Suppressor macrophage (primary cell): ENCODE results near the gene ALOX5.
"Not testable (repeated sequence)": the region's sequence is repeated elsewhere in the genome, so short reads cannot be mapped to it uniquely, and the experiment has no call there.

Experiments
- DNase-seq, 4 experiments: peaks; one replicate each; pipeline ENCODE4 v3.0.0-alpha.2; 2020 to 2022

The ALOX5 gene

GRCh38 chr10:45404770-45405120 is 30.7 kb downstream of the ALOX5 start:
- DNase-seq = no peak

DNA sequence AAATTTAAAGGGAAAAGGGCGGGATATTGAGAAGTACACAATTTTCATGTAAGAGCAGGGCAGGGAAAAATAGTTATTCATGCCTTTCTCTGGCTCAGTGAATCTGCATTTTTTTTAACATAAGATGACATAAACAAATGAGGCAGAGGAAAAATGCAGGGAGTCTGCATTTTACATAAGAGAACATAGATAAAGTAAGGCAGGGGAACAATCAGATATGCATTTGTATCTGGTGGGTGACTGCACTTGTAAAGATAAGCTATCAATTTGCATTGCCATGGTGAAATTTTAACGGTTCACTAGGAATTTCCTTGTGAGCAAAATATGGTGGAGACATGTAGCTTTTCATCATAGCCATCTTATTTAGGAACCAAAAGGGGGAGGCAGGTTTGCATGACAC is 33.5 kb downstream of the ALOX5 start:
- DNase-seq = no peak

- DNase-seq = peak; percentile 66 to 75 (median 72)
Measured at GRCh38 chr10:45408421-45409319, 34.7 kb downstream of the ALOX5 start.

GRCh38 chr10:45409347-45409746 is 35.3 kb downstream of the ALOX5 start:
- not testable (repeated sequence) for DNase-seq

GRCh38 chr10:45409782-45410181 is 35.8 kb downstream of the ALOX5 start:
- DNase-seq = no peak

DNA sequence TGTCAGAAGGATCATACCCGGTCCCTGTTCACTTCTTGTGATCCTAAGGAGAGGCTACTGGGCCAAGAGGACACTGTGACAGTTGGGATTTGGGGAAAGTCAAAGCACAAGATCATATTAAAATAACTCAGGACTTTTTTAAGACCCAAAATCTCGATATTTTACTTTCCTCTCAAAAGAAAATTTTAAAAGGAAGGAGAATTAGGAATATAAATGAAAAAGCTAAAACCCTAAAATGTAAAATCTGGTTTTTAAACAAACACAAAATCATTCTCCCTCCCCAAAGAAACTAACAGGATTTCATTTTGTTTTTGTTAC is 36.4 kb downstream of the ALOX5 start:
- no peak for DNase-seq

GRCh38 chr10:45410807-45411606 is 37.0 kb downstream of the ALOX5 start:
- peak in 2 of 4 experiments; percentile 49 to 54 for DNase-seq

GRCh38 chr10:45411607-45411940 is 37.6 kb downstream of the ALOX5 start:
- no peak for DNase-seq

DNA sequence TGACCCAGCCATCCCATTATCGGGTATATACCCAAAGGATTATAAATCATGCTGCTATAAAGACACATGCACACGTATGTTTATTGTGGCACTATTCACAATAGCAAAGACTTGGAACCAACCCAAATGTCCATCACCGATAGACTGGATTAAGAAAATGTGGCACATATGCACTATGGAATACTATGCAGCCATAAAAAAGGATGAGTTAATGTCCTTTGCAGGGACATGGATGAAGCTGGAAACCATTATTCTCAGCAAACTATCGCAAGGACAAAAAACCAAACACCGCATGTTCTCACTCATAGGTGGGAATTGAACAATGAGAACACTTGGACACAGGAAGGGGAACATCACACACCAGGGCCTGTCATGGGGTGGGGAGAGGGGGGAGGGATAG is 41.0 kb downstream of the ALOX5 start:
- DNase-seq = not testable (repeated sequence)

DNA sequence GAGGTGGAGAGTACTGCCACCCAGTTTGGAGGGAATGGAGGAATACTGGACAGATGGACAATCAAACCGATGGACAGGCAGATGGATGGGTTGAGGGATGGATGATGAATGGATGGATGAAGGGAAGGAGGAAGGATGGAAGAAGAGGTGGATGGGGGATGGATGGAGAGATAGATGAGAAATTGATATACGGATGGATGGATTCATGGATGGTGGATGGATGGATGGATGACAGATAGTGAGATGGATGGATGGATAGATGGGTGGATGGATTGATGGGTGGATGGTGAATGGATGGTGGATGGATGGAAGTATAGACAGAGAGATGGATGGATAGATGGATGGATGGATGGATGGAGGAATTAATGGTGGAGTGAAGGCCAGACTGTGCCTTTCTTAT is 42.6 kb downstream of the ALOX5 start:
- no peak for DNase-seq

DNA sequence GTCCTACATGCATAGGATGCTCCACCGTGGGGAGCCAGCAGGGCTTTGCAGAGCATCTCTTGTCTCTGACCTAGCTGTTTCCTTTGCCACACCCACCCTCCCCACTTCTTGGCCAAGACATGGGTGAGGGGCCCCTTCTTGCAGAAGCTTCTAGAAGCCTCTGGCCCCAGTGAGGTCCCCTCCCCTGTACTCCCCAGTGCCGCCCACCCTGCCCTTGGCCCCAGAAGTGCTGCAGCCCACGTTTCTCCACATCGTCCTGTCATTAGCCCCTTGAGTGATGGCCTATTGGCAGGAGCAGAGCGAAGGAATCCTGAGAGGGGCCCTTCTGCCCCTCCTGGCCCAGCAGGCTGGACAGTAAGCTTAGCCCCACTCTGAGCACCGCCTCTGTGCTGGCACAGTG is 43.7 kb downstream of the ALOX5 start:
- no peak for DNase-seq

GRCh38 chr10:45418417-45418848 is 44.4 kb downstream of the ALOX5 start:
- no peak for DNase-seq

DNA sequence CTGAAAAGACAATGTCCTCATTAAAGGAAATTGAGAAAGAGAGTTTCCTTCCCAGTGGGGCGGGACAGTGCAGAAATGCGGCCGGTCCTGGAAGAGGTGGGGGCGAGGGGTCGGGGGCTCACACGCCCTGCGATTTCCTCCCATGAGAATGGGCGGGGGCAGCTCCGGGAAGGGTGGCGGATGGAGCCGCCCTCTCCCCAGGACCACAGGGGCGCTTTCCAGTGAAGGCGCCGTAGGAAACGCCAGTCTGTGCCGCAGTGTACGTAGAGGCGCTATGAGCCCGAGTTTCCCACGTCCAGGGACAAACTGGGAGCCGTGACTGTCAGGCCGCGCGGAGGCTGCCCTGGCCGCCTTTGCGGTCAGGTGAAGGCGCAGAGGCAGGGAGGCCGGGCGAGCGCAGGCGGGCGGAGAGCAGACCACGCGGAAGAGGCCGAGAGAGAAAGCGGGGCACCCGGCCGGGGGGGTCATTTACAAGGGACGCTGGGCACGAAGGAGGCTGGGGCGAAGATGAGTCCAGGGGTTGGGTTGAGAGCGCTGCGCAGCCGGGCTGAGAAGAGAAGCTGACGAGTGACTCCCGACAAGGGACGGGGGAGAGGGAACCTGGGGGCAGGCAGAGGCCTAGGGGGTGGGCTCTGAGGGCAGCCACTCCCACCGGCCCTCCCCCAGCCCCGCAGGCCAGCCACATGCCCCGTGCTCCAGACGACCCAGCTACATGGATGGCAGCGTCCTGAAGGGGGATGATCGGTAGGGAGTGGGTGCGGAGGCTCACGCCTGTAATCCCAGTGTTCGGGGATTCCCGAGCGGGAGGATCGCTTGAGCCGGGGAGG is 45.0 kb downstream of the ALOX5 start:
- DNase-seq = peak; percentile 82 to 89 (median 85)

DNA sequence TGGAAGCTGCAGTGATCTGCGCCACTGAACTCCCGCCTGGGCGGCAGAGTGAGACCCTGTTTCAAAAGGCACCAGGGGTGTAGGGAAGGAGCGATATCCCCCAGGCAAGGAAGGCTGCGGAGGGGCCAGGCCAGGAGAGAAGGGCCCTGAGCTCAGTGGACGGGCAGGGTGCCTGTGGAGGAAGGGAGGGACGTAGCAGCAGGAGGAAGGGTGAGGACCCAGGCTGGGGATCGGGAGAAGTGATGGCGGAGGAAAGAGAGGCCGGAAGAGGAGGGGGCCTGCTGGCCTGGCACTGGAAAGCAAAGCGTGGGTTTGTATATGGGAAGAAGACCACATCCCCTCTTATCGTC is 45.6 kb downstream of the ALOX5 start:
- DNase-seq = no peak

GRCh38 chr10:45420453-45421192 is 46.6 kb downstream of the ALOX5 start:
- DNase-seq = peak; percentile 57 to 76 (median 66)

- peak in 2 of 4 experiments; percentile 29 to 30 for DNase-seq
Measured at GRCh38 chr10:45421221-45422097, 47.4 kb downstream of the ALOX5 start.

GRCh38 chr10:45422207-45422865 is 48.3 kb downstream of the ALOX5 start:
- no peak for DNase-seq

DNA sequence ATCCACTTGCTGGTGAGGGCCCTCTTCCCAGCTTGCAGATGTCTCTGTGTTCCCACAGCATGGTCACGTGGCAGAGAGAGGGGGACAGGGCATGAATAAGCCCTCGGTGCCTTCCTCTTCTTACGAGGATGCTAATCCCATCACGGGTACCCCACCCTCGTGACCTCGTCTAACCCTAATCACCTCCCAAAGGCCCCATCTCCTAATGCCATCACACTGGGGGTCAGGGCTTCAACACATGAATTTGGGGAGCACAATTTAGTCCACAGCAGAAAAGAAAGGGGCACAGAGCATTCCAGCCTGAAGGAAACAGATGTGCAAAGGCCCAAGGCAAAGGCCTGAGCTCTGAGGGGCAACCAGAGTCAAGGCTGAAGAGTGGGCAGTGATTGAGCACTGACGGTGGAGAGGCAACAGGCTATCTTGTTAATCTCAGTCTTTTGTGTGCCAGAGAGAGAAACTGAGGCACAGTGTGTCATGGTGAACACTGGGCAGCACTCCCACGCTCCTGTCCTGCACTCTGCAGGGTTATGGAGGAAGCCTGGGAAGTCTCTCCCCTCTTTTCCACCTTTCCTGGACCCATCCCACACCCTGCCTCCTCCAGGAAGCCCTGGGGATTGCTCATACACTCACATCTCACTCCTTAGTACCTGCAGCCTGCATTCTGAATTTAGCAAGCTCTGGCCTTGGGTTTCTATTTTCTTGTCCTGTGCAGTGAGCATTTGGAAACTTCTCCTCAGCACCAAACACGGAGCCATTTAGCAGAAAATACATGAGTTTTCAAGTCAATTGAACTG is 49.0 kb downstream of the ALOX5 start:
- no peak for DNase-seq

GRCh38 chr10:45423976-45424499 is 50.0 kb downstream of the ALOX5 start:
- DNase-seq = no peak
